Neural cell (in vitro differentiated cells): ENCODE measurements around the gene DIS3L2. TPM values are rescaled to one million over a fixed set of nuclear protein-coding genes. Genes with fewer than 3 reads are reported as not detected.

Source experiments
- H2AFZ ChIP-seq: fragments of 200-600, 300-800 bp; sonication (generic), shearing (Covaris generic); 2 replicates; pipeline ENCODE4 v1.6.0; 2014; ENCODE audit warnings: low read depth, mild to moderate bottlenecking, antibody characterized with exemption, low read length, moderate library complexity
- H3F3A ChIP-seq: fragments of 200-600 bp; shearing (Covaris generic); 2 replicates; pipeline ENCODE4 v1.6.1; 2016; ENCODE audit warnings: mild to moderate bottlenecking, moderate library complexity, mixed read lengths, antibody characterized with exemption, low read length; ENCODE audit not compliant: insufficient read depth, poor library complexity, severe bottlenecking
- H3K27ac ChIP-seq: fragments of 200-600, 300-800 bp; sonication (generic), shearing (Covaris generic); 2 replicates; pipeline ENCODE4 v1.5.1; 2014; ENCODE audit warnings: mild to moderate bottlenecking, low read length, moderate library complexity
- H3K27me3 ChIP-seq: fragments of 300-800, 200-600 bp; sonication (generic), shearing (Covaris generic); 2 replicates; pipeline ENCODE4 v1.6.0; 2014; ENCODE audit warnings: mild to moderate bottlenecking, low read depth, low read length, moderate library complexity; ENCODE audit not compliant: insufficient read depth
- H3K36me3 ChIP-seq: fragments of 300-800, 200-600 bp; sonication (generic), shearing (Covaris generic); 2 replicates; pipeline ENCODE4 v1.5.1; 2014; ENCODE audit warnings: mild to moderate bottlenecking, antibody characterized with exemption, low read length, moderate library complexity; ENCODE audit not compliant: insufficient read depth
- H3K4me2 ChIP-seq: fragments of 300-800, 200-600 bp; sonication (generic), shearing (Covaris generic); 2 replicates; pipeline ENCODE4 v1.6.0; 2014; ENCODE audit warnings: mild to moderate bottlenecking, low read length
- H3K4me3 ChIP-seq: fragments of 300-800, 200-600 bp; sonication (generic), shearing (Covaris generic); 2 replicates; pipeline ENCODE4 v1.5.1; 2014; ENCODE audit warnings: mild to moderate bottlenecking, low read length, moderate library complexity
- H3K79me2 ChIP-seq: fragments of 200-600 bp; shearing (Covaris generic); replicated peaks from 2 replicates; pipeline ENCODE4 v1.6.0; 2014; ENCODE audit warnings: mild to moderate bottlenecking, low read length, moderate library complexity; ENCODE audit not compliant: insufficient read depth
- H3K9ac ChIP-seq: fragments of 300-800, 200-600 bp; sonication (generic), shearing (Covaris generic); 2 replicates; pipeline ENCODE4 v1.6.1; 2016; ENCODE audit warnings: mild to moderate bottlenecking, low read length, mixed read lengths
- H3K9me2 ChIP-seq: fragments of 200-600 bp; shearing (Covaris generic); 2 replicates; pipeline ENCODE4 v1.6.1; 2016; ENCODE audit warnings: mild to moderate bottlenecking, low read length, mixed read lengths; ENCODE audit not compliant: insufficient read depth
- H3K9me3 ChIP-seq: fragments of 200-600, 300-800 bp; sonication (generic), shearing (Covaris generic); 2 replicates; pipeline ENCODE4 v1.6.1; 2016; ENCODE audit warnings: mild to moderate bottlenecking, mixed run types, low read length, moderate library complexity, mixed read lengths
- H4K20me1 ChIP-seq: fragments of 200-600 bp; shearing (Covaris generic); 2 replicates; pipeline ENCODE4 v1.6.1; 2016; ENCODE audit warnings: mild to moderate bottlenecking, mixed run types; ENCODE audit not compliant: insufficient read depth
- EP300 ChIP-seq: fragments of 450-650 bp; conservative IDR thresholded peaks from 2 replicates; pipeline ENCODE4 v1.6.1; 2014; ENCODE audit warnings: antibody characterized with exemption, mild to moderate bottlenecking, moderate library complexity; ENCODE audit not compliant: poor library complexity, severe bottlenecking
- EZH2 ChIP-seq: fragments of 200-600, 300-800 bp; shearing (Covaris generic), sonication (generic); IDR thresholded peaks from 2 replicates; pipeline ENCODE4 v1.6.1; 2014; ENCODE audit warnings: antibody characterized with exemption, low read length, borderline replicate concordance, mild to moderate bottlenecking; ENCODE audit not compliant: insufficient read depth, poor library complexity, severe bottlenecking
- MXI1 ChIP-seq: fragments of 450-650 bp; conservative IDR thresholded peaks from 2 replicates; pipeline ENCODE4 v1.6.1; 2014; ENCODE audit warnings: antibody characterized with exemption, mild to moderate bottlenecking; ENCODE audit not compliant: poor library complexity, severe bottlenecking
- POLR2AphosphoS5 ChIP-seq: IDR thresholded peaks from 2 replicates; pipeline ENCODE4 v1.6.1; 2012
- RAD21 ChIP-seq: fragments of 450-650 bp; conservative IDR thresholded peaks from 2 replicates; pipeline ENCODE4 v1.6.1; 2014; ENCODE audit warnings: antibody characterized with exemption, mild to moderate bottlenecking, moderate library complexity
- TAF1 ChIP-seq: IDR thresholded peaks from 2 replicates; pipeline ENCODE4 v1.6.1; 2012; ENCODE audit warnings: low read depth
- polyA plus RNA-seq: library from polyadenylated mRNA; depleted of rRNA; stranded (reverse); fragments of >200 nt; gene quantifications from 2 replicates; pipeline ENCODE4 v1.2.3, GENCODE V29; 2014
- TF ChIP-seq, protein P1 (sequence below): IDR thresholded peaks from 2 replicates; pipeline ENCODE4 v1.6.1; 2012; ENCODE audit warnings: borderline replicate concordance

Gene DIS3L2
- polyA plus RNA-seq, 1 donor from 2014 or later = 20.0 TPM

DNA sequence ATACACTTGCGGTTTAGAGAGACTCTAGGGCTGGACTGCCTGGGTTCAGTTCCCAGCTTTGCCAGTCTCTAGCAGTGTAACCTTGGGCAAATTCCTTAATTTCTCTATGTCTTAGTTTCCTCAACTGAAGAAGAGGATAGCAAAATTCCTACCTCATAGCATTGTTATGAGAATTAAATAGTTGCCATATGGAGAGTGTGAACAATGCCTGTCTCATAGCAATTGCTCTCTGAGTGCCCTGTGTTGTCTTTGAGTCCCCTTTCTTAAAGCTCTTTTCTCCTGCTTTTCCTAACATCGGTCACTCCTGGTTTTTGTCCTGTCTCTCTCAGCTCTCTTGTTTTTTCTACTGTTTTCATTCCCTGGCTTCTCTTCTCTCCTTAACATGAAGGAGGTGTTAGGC, 300.3 kb downstream of the DIS3L2 start:
- Histone ChIP-seq H3K79me2 (no peaks in the 10 kb centered on the region), H3F3A (no peaks in the 10 kb centered on the region), H3K27me3 (no peaks in the 10 kb centered on the region), H3K4me3 (no peak overlapping the region), H3K9me2 (no peaks in the 10 kb centered on the region), H3K36me3 (no peaks in the 10 kb centered on the region), H3K9me3 (no peaks in the 10 kb centered on the region), H3K4me2 (no peak overlapping the region), H3K27ac (no peak overlapping the region), H4K20me1 (no peaks in the 10 kb centered on the region), H3K9ac (no peak overlapping the region), H2AFZ (no peak overlapping the region)
- TF ChIP-seq, protein P1, sequence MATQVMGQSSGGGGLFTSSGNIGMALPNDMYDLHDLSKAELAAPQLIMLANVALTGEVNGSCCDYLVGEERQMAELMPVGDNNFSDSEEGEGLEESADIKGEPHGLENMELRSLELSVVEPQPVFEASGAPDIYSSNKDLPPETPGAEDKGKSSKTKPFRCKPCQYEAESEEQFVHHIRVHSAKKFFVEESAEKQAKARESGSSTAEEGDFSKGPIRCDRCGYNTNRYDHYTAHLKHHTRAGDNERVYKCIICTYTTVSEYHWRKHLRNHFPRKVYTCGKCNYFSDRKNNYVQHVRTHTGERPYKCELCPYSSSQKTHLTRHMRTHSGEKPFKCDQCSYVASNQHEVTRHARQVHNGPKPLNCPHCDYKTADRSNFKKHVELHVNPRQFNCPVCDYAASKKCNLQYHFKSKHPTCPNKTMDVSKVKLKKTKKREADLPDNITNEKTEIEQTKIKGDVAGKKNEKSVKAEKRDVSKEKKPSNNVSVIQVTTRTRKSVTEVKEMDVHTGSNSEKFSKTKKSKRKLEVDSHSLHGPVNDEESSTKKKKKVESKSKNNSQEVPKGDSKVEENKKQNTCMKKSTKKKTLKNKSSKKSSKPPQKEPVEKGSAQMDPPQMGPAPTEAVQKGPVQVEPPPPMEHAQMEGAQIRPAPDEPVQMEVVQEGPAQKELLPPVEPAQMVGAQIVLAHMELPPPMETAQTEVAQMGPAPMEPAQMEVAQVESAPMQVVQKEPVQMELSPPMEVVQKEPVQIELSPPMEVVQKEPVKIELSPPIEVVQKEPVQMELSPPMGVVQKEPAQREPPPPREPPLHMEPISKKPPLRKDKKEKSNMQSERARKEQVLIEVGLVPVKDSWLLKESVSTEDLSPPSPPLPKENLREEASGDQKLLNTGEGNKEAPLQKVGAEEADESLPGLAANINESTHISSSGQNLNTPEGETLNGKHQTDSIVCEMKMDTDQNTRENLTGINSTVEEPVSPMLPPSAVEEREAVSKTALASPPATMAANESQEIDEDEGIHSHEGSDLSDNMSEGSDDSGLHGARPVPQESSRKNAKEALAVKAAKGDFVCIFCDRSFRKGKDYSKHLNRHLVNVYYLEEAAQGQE = no peak
- TF ChIP-seq MXI1 (no peak), TAF1 (no peak), EP300 (no peak), RAD21 (no peak), EZH2 (no peak)

DNA sequence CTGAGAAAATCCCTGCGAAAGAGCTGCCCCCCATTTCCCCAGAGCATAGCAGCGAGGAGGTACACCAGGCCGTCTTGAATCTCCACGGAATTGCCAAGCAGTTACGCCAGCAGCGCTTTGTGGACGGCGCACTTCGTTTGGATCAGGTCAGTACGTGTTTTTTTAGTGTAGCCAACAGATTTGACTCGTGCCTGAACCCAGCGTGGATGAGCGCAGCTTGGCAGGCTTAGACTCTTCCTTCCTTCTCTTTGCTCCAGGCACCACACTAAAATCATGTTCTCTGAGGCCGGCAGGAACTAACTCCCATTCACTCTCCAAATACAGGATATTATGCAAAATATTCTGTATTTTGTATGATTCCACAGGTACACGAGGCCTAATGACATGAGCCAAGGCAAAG, 301.8 kb downstream of the DIS3L2 start:
- no peaks in the 10 kb centered on the region for H3K27me3 ChIP-seq
- H3K9me2 ChIP-seq = no peaks in the 10 kb centered on the region
- no peaks in the 10 kb centered on the region for H3K36me3 ChIP-seq
- H3K27ac ChIP-seq = no peak overlapping the region
- no peak overlapping the region for H2AFZ ChIP-seq
- H3K4me3 ChIP-seq = no peak overlapping the region
- no peaks in the 10 kb centered on the region for H3K9me3 ChIP-seq
- no peak overlapping the region for H3K4me2 ChIP-seq
- TF ChIP-seq, protein P1 = no peak
- TF ChIP-seq POLR2AphosphoS5 (no peak), TAF1 (no peak)
- no peaks in the 10 kb centered on the region for H3F3A ChIP-seq
- H4K20me1 ChIP-seq = no peaks in the 10 kb centered on the region
- H3K79me2 ChIP-seq = no peaks in the 10 kb centered on the region
- no peak overlapping the region for H3K9ac ChIP-seq

DNA sequence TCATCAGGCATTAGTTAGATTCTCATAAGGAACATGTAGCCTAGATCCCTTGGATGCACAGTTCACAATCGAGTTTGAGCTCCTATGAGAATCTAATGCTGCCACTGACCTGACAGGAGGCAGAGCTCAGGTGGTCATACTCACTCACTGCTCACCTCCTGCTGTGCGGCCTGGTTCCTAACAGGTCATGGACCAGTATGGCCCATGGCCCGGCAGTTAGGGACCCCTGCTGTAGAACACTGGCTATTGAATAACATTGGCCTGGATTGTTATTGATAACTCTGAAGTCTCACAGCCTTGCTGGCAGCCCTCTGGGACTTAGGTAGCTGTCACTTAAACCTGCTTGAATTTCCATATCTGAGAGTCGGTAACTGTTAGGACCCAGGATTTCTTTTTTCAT, 302.6 kb downstream of the DIS3L2 start:
- no peaks in the 10 kb centered on the region for H3K27me3 ChIP-seq
- H2AFZ ChIP-seq = no peak overlapping the region
- H3K9me3 ChIP-seq = no peaks in the 10 kb centered on the region
- H3K36me3 ChIP-seq = no peaks in the 10 kb centered on the region
- H3K9ac ChIP-seq = no peak overlapping the region
- no peaks in the 10 kb centered on the region for H3F3A ChIP-seq
- H3K27ac ChIP-seq = no peak overlapping the region
- no peaks in the 10 kb centered on the region for H3K9me2 ChIP-seq
- no peak overlapping the region for H3K4me3 ChIP-seq
- TF ChIP-seq TAF1 (no peak), POLR2AphosphoS5 (no peak)
- TF ChIP-seq, protein P1 = no peak
- H3K79me2 ChIP-seq = no peaks in the 10 kb centered on the region
- no peak overlapping the region for H3K4me2 ChIP-seq
- H4K20me1 ChIP-seq = no peaks in the 10 kb centered on the region
